B cell (primary cell): Measurements from ENCODE around the gene HDAC5. TPM values are rescaled to one million over a fixed set of nuclear protein-coding genes. Genes with fewer than 3 reads are reported as not detected.
"Not testable (repeated sequence)": the region's sequence is repeated elsewhere in the genome, so short reads cannot be mapped to it uniquely, and the experiment has no call there.

Experiments used
- ATAC-seq: fragments of 200-7000 bp; cut with Tn5 transposase; one replicate; pipeline ENCODE4 v1.10.0; 2021; ENCODE audit warnings: low read depth, mild to moderate bottlenecking, moderate number of reproducible peaks, moderate library complexity
- CTCF ChIA-PET: fragments of 350-600 bp; sonication (Branson Sonifier 250); formaldehyde crosslinking; loops from one replicate; lab custom pipeline; 2021; ENCODE audit warnings: antibody characterized with exemption, inconsistent platforms; lab: Charles Lee
- POLR2A ChIA-PET: fragments of 350-600 bp; sonication (Branson Sonifier 250); formaldehyde crosslinking; loops from one replicate; lab custom pipeline; 2021; ENCODE audit warnings: antibody characterized with exemption; lab: Charles Lee
- DNase-seq: peaks from one replicate; pipeline ENCODE4 v3.0.0; 2013
- H2AFZ ChIP-seq: 2 replicates; pipeline ENCODE4 v1.6.1; 2012; ENCODE audit warnings: mild to moderate bottlenecking, low read depth, low read length; ENCODE audit not compliant: insufficient read depth, poor library complexity, severe bottlenecking
- H3K27ac ChIP-seq, 2 donors: 1 replicate in 1 of 2; 2 replicates in 1 of 2; pipeline ENCODE4 v1.5.1; 2012 to 2013; ENCODE audit warnings: low read length in 2 of 2, mild to moderate bottlenecking in 2 of 2, moderate library complexity in 1 of 2
- H3K27me3 ChIP-seq, 4 experiments: fragments of 200-600 bp in 1 of 4; sonication (generic) in 1 of 4; replicated peaks in 1 of 4; 1 replicate in 2 of 4; 2 replicates in 2 of 4; pipeline versions ENCODE4 v1.6.1 to v1.7.0; 2013 to 2016; ENCODE audit warnings: low read length in 3 of 4, mild to moderate bottlenecking in 2 of 4, mixed read lengths in 1 of 4, moderate library complexity in 1 of 4; ENCODE audit not compliant: insufficient read depth in 4 of 4, control insufficient read depth in 3 of 4; ENCODE audit errors: control extremely low read depth in 1 of 4
- H3K36me3 ChIP-seq, 2 experiments: replicated peaks in 1 of 2; 1 replicate in 1 of 2; 2 replicates in 1 of 2; pipeline versions ENCODE4 v1.6.1 to v1.7.1; 2013; ENCODE audit warnings: low read length in 1 of 2; ENCODE audit not compliant: insufficient read depth in 2 of 2, control insufficient read depth in 1 of 2; ENCODE audit errors: control extremely low read depth in 1 of 2, extremely low read depth in 1 of 2
- H3K4me1 ChIP-seq, 2 donors: fragments of 200-600 bp in 1 of 2; sonication (generic) in 1 of 2; 1 replicate in 1 of 2; 2 replicates in 1 of 2; pipeline versions ENCODE4 v1.5.1 to v1.6.1; 2013 to 2017; ENCODE audit warnings: low read length in 2 of 2; ENCODE audit not compliant: control insufficient read depth in 2 of 2, insufficient read depth in 2 of 2
- H3K4me2 ChIP-seq: replicated peaks from 2 replicates; pipeline ENCODE3; 2012; ENCODE audit warnings: mild to moderate bottlenecking, low read depth, low read length; ENCODE audit not compliant: poor library complexity, severe bottlenecking
- H3K4me3 ChIP-seq, 5 experiments: fragments of 200-600 bp in 1 of 5; sonication (generic) in 1 of 5; 1 replicate in 3 of 5; 2 replicates in 2 of 5; pipeline versions ENCODE4 v1.5.1 to v1.7.0; 2011 to 2016; ENCODE audit warnings: low read length in 4 of 5, mild to moderate bottlenecking in 4 of 5, low read depth in 2 of 5, control low read depth in 1 of 5, moderate library complexity in 1 of 5; ENCODE audit not compliant: insufficient read depth in 1 of 5; ENCODE audit errors: control extremely low read depth in 1 of 5, extremely low read depth in 1 of 5
- H3K79me2 ChIP-seq: fragments of 200-600 bp; sonication (generic); one replicate; pipeline ENCODE4 v1.6.0; 2016; ENCODE audit warnings: low read length; ENCODE audit not compliant: control insufficient read depth, insufficient read depth
- H3K9ac ChIP-seq: fragments of 200-600 bp; sonication (generic); 2 replicates; pipeline ENCODE4 v1.6.1; 2017; ENCODE audit warnings: mild to moderate bottlenecking, low read length, moderate library complexity
- H3K9me3 ChIP-seq, 3 donors: one replicate each; pipeline versions ENCODE4 v1.6.1 to v1.7.1; 2013; ENCODE audit warnings: low read length in 2 of 3; ENCODE audit not compliant: control insufficient read depth in 2 of 3, insufficient read depth in 1 of 3; ENCODE audit errors: control extremely low read depth in 1 of 3
- H4K20me1 ChIP-seq: 2 replicates; pipeline ENCODE4 v1.6.0; 2012; ENCODE audit warnings: mild to moderate bottlenecking, low read length; ENCODE audit not compliant: insufficient read depth, control insufficient read depth, poor library complexity, severe bottlenecking
- H3K27ac Mint-ChIP-seq: one replicate; pipeline ENCODE4 v1.8.0; 2021; ENCODE audit warnings: mixed read lengths
- H3K27me3 Mint-ChIP-seq: one replicate; pipeline ENCODE4 v1.8.0; 2021; ENCODE audit warnings: mixed read lengths
- H3K4me1 Mint-ChIP-seq: one replicate; pipeline ENCODE4 v1.8.0; 2021; ENCODE audit warnings: mixed read lengths
- H3K4me3 Mint-ChIP-seq: one replicate; pipeline ENCODE4 v1.8.0; 2021; ENCODE audit warnings: mixed read lengths
- H3K9me3 Mint-ChIP-seq: one replicate; pipeline ENCODE4 v1.8.0; 2022; ENCODE audit warnings: mixed read lengths; ENCODE audit not compliant: insufficient read depth
- CTCF ChIP-seq: fragments of 200-600 bp; IDR thresholded peaks from one replicate; pipeline ENCODE4 v1.8.0; 2022; ENCODE audit warnings: antibody characterized with exemption, mild to moderate bottlenecking
- EZH2 ChIP-seq: IDR thresholded peaks from 2 replicates; pipeline ENCODE4 v1.6.1; 2012; ENCODE audit warnings: borderline replicate concordance, low read depth, mild to moderate bottlenecking, moderate library complexity, low read length; ENCODE audit not compliant: insufficient read depth, poor library complexity, severe bottlenecking
- WGBS: methylation state at CpG from one replicate; pipeline ENCODE4 v1.1.5; 2013; ENCODE audit warnings: missing lambda C conversion rate; ENCODE audit not compliant: insufficient coverage; 5-methylcytosine and 5-hydroxymethylcytosine counted together
- intact Hi-C: fragments of 100-400 bp; cut with micrococcal nuclease; formaldehyde crosslinking; loops from one replicate; pipeline ENCODE4 v1.10.0; 2022
- polyA plus RNA-seq: library from polyadenylated mRNA; depleted of rRNA; stranded (reverse); fragments of >200 nt; gene quantifications from 2 replicates; pipeline ENCODE4 v1.2.3, GENCODE V29; 2012
- total RNA-seq, 2 donors: library from RNA; stranded (reverse); fragments of 120-200 nt in 1 of 2; gene quantifications; 1 replicate in 1 of 2; 2 replicates in 1 of 2; pipeline versions ENCODE4 v1.2.3 to v1.2.4, GENCODE V29; 2013 to 2022

HDAC5 gene
- total and polyA plus RNA-seq, 2 donors (not counting 1 experiment from before 2014, with no cell fraction given), result 99.8 to 104 TPM

DNA sequence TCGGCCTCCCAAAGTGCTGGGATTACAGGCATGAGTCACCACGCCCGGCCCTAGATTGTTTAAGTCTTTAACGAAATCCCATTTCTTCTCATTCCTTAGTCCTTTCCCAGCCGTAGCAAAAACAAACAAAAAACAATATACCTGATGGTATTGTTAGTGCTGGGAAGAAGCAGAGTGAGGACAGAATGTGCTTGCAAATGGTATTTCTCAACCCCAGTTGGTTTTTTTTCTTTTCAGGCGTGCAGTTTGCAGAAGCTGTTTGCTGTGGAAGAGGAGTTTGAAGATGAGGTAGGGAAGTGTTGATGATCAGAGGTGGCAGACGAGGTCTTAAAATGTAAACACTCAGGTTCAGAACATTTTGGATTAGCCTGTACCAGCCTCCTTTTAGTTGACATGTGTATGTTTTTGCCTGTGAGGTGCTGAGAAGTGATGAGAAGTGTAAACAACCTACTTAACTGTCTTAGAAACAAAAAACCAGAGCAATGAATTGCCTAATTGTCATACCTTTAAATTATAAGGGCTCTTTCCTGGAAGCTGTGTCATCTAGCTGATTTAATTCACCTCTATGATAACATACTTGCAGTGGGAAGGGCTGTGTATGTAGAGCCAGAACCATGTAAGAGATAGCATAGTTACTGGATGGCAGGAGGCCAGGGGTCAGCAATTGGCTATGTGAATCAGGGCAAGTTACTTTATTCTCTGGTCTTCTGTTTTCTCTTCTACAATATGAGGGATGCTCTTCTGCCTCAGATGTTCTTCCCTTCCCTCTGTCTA lies 21.7 kb upstream of the HDAC5 start:
- Histone ChIP-seq H3K79me2 (no peaks in the 10 kb centered on the region), H3K27me3 (no peaks in the 10 kb centered on the region), H3K9ac (no peak overlapping the region), H3K4me3 (no peak overlapping the region), H3K27ac (no peak overlapping the region), H3K9me3 (no peaks in the 10 kb centered on the region), H2AFZ (no peak overlapping the region), H3K36me3 (no peaks in the 10 kb centered on the region), H3K4me1 (peaks cover 9 to 11% of the 10 kb centered on the region in 2 donors), H4K20me1 (no peaks in the 10 kb centered on the region), H3K4me2 (no peak overlapping the region)
- H3K27me3 Mint-ChIP-seq, result no peaks in the 10 kb centered on the region
- WGBS, result 100% methylated on average over 3 of the region's 7 CpGs
- H3K27ac Mint-ChIP-seq, result no peak overlapping the region
- no peak for ATAC-seq
- no peak for TF ChIP-seq EZH2
- no peak for TF ChIP-seq CTCF
- CTCF ChIA-PET, result interaction anchor here (1.2 to 1.6 kb wide), 3 partner anchors 11 to 65 kb away, joined by 3 to 7 read pairs (median 4); partner anchors contain the start of gene HDAC5
- H3K9me3 Mint-ChIP-seq, result no peaks in the 10 kb centered on the region
- DNase-seq, result no peak
- H3K4me1 Mint-ChIP-seq, result peaks cover 6% of the 10 kb centered on the region
- POLR2A ChIA-PET, result no interaction called here
- intact Hi-C loops, result no loop called here
- H3K4me3 Mint-ChIP-seq, result no peak overlapping the region

DNA sequence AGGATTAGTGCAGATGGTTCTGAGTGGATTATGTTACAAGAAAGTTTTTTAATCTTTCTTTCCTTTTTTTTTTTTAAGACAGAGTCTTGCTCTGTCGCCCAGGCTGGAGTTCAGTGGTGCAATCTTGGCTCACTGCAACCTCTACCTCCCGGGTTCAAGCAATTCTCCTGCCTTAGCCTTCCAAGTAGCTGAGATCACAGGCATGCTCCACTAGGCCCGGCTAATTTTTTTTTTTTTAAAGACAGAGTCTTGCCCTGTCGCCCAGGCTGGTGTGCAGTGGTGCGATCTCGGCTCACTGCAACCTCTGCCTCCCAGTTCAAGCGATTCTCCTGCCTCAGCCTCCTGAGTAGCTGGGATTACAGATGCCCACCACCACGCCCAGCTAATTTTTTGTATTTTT lies 20.5 kb upstream of the HDAC5 start:
- H3K9me3 ChIP-seq, DNase-seq, H3K27me3 Mint-ChIP-seq, H3K27ac Mint-ChIP-seq, H3K27ac ChIP-seq, H3K27me3 ChIP-seq, H3K4me3 ChIP-seq, H3K4me2 ChIP-seq, H3K36me3 ChIP-seq, H2AFZ ChIP-seq, ATAC-seq, H3K79me2 ChIP-seq, H3K4me3 Mint-ChIP-seq, H3K4me1 Mint-ChIP-seq, H4K20me1 ChIP-seq, H3K9me3 Mint-ChIP-seq, H3K9ac ChIP-seq, intact Hi-C loops: not testable (repeated sequence)
- CTCF ChIA-PET, result interaction anchor here (0.6 to 1.6 kb wide), 4 partner anchors 20 to 199 kb away, joined by 3 to 7 read pairs (median 4); partner anchors contain the start of gene HDAC5
- POLR2A ChIA-PET, result interaction anchor here (0.6 to 0.7 kb wide), 2 partner anchors 8 to 47 kb away, joined by 5 to 8 read pairs; no protein-coding TSS in a partner anchor
- 96% methylated on average over 7 of the region's 8 CpGs for WGBS
- peaks cover 9 to 11% of the 10 kb centered on the region in 2 donors for H3K4me1 ChIP-seq
